ENCODE results near the gene ARL6IP6.

GRCh38 chr2:152796941-152797340, 78.5 kb downstream of the ARL6IP6 start:
- no peak for TF ChIP-seq CTCF (tag by site-specific recombination; IDR thresholded peaks at IDR 0.05)
- no peak for TF ChIP-seq ZSCAN30 (tag by site-specific recombination; IDR thresholded peaks at IDR 0.05)
- TF ChIP-seq, protein P1, sequence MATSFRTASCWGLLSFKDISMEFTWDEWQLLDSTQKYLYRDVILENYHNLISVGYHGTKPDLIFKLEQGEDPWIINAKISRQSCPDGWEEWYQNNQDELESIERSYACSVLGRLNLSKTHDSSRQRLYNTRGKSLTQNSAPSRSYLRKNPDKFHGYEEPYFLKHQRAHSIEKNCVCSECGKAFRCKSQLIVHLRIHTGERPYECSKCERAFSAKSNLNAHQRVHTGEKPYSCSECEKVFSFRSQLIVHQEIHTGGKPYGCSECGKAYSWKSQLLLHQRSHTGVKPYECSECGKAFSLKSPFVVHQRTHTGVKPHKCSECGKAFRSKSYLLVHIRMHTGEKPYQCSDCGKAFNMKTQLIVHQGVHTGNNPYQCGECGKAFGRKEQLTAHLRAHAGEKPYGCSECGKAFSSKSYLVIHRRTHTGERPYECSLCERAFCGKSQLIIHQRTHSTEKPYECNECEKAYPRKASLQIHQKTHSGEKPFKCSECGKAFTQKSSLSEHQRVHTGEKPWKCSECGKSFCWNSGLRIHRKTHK (tag by site-specific recombination; IDR thresholded peaks at IDR 0.05) = no peak
- no peak for TF ChIP-seq ZNF660 (tag by site-specific recombination; IDR thresholded peaks at IDR 0.05)
- TF ChIP-seq ZBTB26 (tag by site-specific recombination; optimal IDR thresholded peaks at IDR 0.05) = no peak
- TF ChIP-seq ZNF302 (tag by site-specific recombination; IDR thresholded peaks at IDR 0.05; ENCODE audit: low read depth) = no peak
- TF ChIP-seq, protein P2, sequence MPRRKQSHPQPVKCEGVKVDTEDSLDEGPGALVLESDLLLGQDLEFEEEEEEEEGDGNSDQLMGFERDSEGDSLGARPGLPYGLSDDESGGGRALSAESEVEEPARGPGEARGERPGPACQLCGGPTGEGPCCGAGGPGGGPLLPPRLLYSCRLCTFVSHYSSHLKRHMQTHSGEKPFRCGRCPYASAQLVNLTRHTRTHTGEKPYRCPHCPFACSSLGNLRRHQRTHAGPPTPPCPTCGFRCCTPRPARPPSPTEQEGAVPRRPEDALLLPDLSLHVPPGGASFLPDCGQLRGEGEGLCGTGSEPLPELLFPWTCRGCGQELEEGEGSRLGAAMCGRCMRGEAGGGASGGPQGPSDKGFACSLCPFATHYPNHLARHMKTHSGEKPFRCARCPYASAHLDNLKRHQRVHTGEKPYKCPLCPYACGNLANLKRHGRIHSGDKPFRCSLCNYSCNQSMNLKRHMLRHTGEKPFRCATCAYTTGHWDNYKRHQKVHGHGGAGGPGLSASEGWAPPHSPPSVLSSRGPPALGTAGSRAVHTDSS (tag by site-specific recombination; IDR thresholded peaks at IDR 0.05) = no peak
- TF ChIP-seq HOXA7 (CRISPR knock-in tag; IDR thresholded peaks at IDR 0.05; ENCODE audit: borderline replicate concordance) = no peak
- no peak for TF ChIP-seq YY1 (tag by site-specific recombination; IDR thresholded peaks at IDR 0.05)
- TF ChIP-seq ZNF391 (tag by site-specific recombination; IDR thresholded peaks at IDR 0.05; ENCODE audit: borderline replicate concordance, low read depth) = no peak
- TF ChIP-seq ZNF311 (tag by site-specific recombination; IDR thresholded peaks at IDR 0.05; ENCODE audit: borderline replicate concordance) = no peak
- TF ChIP-seq ATF2 (tag by site-specific recombination; IDR thresholded peaks at IDR 0.05; ENCODE audit: low read depth) = no peak
- TF ChIP-seq ZNF501 (tag by site-specific recombination; IDR thresholded peaks at IDR 0.05) = no peak
